ENCODE measurements around the gene WBP11.
"Not testable (repeated sequence)": the region's sequence is repeated elsewhere in the genome, so short reads cannot be mapped to it uniquely, and the experiment has no call there.

The WBP11 gene

GRCh38 chr12:14772946-14773345, 30.3 kb downstream of the WBP11 start:
- DNase-seq (ENCODE audit: low read depth in 2 of 2): no peak

GRCh38 chr12:14771651-14772137, 31.6 kb downstream of the WBP11 start:
- DNase-seq (ENCODE audit: low read depth in 2 of 2): no peak

- peak; percentile 85 to 92 for DNase-seq (ENCODE audit: low read depth in 2 of 2)
Observed at GRCh38 chr12:14770496-14771461, 32.5 kb downstream of the WBP11 start.

GRCh38 chr12:14769969-14770495, 33.2 kb downstream of the WBP11 start:
- DNase-seq (ENCODE audit: low read depth in 2 of 2): peak; percentile 83 to 86

GRCh38 chr12:14769466-14769968, 33.8 kb downstream of the WBP11 start:
- DNase-seq (ENCODE audit: low read depth in 2 of 2): peak in 1 of 2 donors; percentile 3

GRCh38 chr12:14768823-14769405, 34.4 kb downstream of the WBP11 start:
- DNase-seq (ENCODE audit: low read depth in 2 of 2): peak; percentile 12 to 23

GRCh38 chr12:14767617-14768016, 35.7 kb downstream of the WBP11 start:
- no peak for DNase-seq (ENCODE audit: low read depth in 2 of 2)

GRCh38 chr12:14766649-14767215, 36.5 kb downstream of the WBP11 start:
- no peak for DNase-seq (ENCODE audit: low read depth in 2 of 2)

- not testable (repeated sequence) for DNase-seq (ENCODE audit: low read depth in 2 of 2)
Observed at GRCh38 chr12:14766020-14766419, 37.3 kb downstream of the WBP11 start.

GRCh38 chr12:14765398-14765797, 37.9 kb downstream of the WBP11 start:
- DNase-seq (ENCODE audit: low read depth in 2 of 2): no peak

- DNase-seq (ENCODE audit: low read depth in 2 of 2): not testable (repeated sequence)
Observed at GRCh38 chr12:14759711-14760280, 43.5 kb downstream of the WBP11 start.

GRCh38 chr12:14756334-14757143, 46.7 kb downstream of the WBP11 start:
- no peak for DNase-seq (ENCODE audit: low read depth in 2 of 2)

- no peak for DNase-seq (ENCODE audit: low read depth in 2 of 2)
Observed at GRCh38 chr12:14751986-14752385, 51.3 kb downstream of the WBP11 start.

- DNase-seq (ENCODE audit: low read depth in 2 of 2): no peak
Observed at GRCh38 chr12:14743061-14743460, 60.2 kb downstream of the WBP11 start.

- DNase-seq (ENCODE audit: low read depth in 2 of 2): no peak
Observed at GRCh38 chr12:14741942-14742341, 61.3 kb downstream of the WBP11 start.

GRCh38 chr12:14741153-14741552, 62.1 kb downstream of the WBP11 start:
- no peak for DNase-seq (ENCODE audit: low read depth in 2 of 2)

GRCh38 chr12:14736441-14736840, 66.8 kb downstream of the WBP11 start:
- DNase-seq (ENCODE audit: low read depth in 2 of 2): not testable (repeated sequence)
